CD4-positive, alpha-beta T cell (primary cell): Measurements from ENCODE around the gene BUB3. TPM values are rescaled to one million over a fixed set of nuclear protein-coding genes. Genes with fewer than 3 reads are reported as not detected.

ENCODE experiments used
- ATAC-seq: fragments of 200-7000 bp; cut with Tn5 transposase; one replicate; pipeline ENCODE4 v1.10.0; 2022; ENCODE audit warnings: mild to moderate bottlenecking; ENCODE audit not compliant: poor library complexity
- CTCF ChIA-PET: fragments of 350-600 bp; sonication (Branson Sonifier 250); formaldehyde crosslinking; loops from one replicate; lab custom pipeline; 2021; ENCODE audit warnings: antibody characterized with exemption, inconsistent platforms; lab: Charles Lee
- POLR2A ChIA-PET: fragments of 350-600 bp; sonication (Branson Sonifier 250); formaldehyde crosslinking; loops from one replicate; lab custom pipeline; 2021; ENCODE audit warnings: antibody characterized with exemption, inconsistent platforms; lab: Charles Lee
- DNase-seq, 14 experiments: peaks; one replicate each; pipeline ENCODE4 v3.0.0-alpha.2; 2013 to 2020; ENCODE audit warnings: mixed read lengths in 2 of 14
- H3K27ac ChIP-seq, 2 donors: one replicate each; pipeline versions ENCODE4 v1.5.1 to v1.7.0; 2013; ENCODE audit warnings: low read length in 2 of 2, low read depth in 1 of 2, mild to moderate bottlenecking in 1 of 2
- H3K27me3 ChIP-seq, 2 experiments: 1 replicate in 1 of 2; 2 replicates in 1 of 2; pipeline versions ENCODE4 v1.6.1 to v1.7.0; 2013; ENCODE audit warnings: low read length in 2 of 2, control low read depth in 1 of 2, mild to moderate bottlenecking in 1 of 2, moderate library complexity in 1 of 2; ENCODE audit not compliant: insufficient read depth in 2 of 2, control insufficient read depth in 1 of 2
- H3K36me3 ChIP-seq: one replicate; pipeline ENCODE4 v1.6.1; 2013; ENCODE audit warnings: low read length, control low read depth; ENCODE audit not compliant: insufficient read depth
- H3K4me1 ChIP-seq: one replicate; pipeline ENCODE4 v1.6.1; 2013; ENCODE audit warnings: low read length, control low read depth; ENCODE audit not compliant: insufficient read depth
- H3K4me3 ChIP-seq: one replicate; pipeline ENCODE4 v1.5.1; 2013; ENCODE audit warnings: mild to moderate bottlenecking, low read length, moderate library complexity
- H3K9me3 ChIP-seq, 2 experiments: 1 replicate in 1 of 2; 2 replicates in 1 of 2; pipeline versions ENCODE4 v1.6.1 to v1.7.0; 2013; ENCODE audit warnings: low read length in 2 of 2, mild to moderate bottlenecking in 2 of 2, control low read depth in 1 of 2, moderate library complexity in 1 of 2; ENCODE audit not compliant: control insufficient read depth in 1 of 2, insufficient read depth in 1 of 2
- H3K27ac Mint-ChIP-seq: one replicate; pipeline ENCODE4 v1.8.0; 2020; ENCODE audit warnings: mixed read lengths
- H3K27me3 Mint-ChIP-seq: one replicate; pipeline ENCODE4 v1.8.0; 2021; ENCODE audit warnings: mixed read lengths
- H3K36me3 Mint-ChIP-seq: one replicate; pipeline ENCODE4 v1.8.0; 2021; ENCODE audit warnings: low read depth, mixed read lengths
- H3K4me1 Mint-ChIP-seq: one replicate; pipeline ENCODE4 v1.8.0; 2021; ENCODE audit warnings: low read depth, mixed read lengths
- H3K4me3 Mint-ChIP-seq: one replicate; pipeline ENCODE4 v1.8.0; 2020; ENCODE audit warnings: mild to moderate bottlenecking, mixed read lengths
- H3K9me3 Mint-ChIP-seq: one replicate; pipeline ENCODE4 v1.8.0; 2020; ENCODE audit warnings: mixed read lengths
- intact Hi-C, 2 experiments: fragments of 100-400 bp; cut with DNase I in 1 of 2; cut with micrococcal nuclease in 1 of 2; formaldehyde crosslinking; loops; one replicate each; pipeline versions ENCODE4 v1.15.1 to v1.9.0; 2023 to 2025; cut with DNase I, micrococcal nuclease
- total RNA-seq, 174 experiments: library from RNA in 2 of 174; stranded (reverse) in 2 of 174; gene quantifications; one replicate each; pipeline ENCODE4 v1.2.3 and lab custom pipeline; 2021 to 2026
- TF ChIP-seq, protein P1 (sequence below): fragments of 200-600 bp; IDR thresholded peaks from one replicate; pipeline ENCODE4 v1.8.0; 2022; ENCODE audit warnings: antibody characterized with exemption, mild to moderate bottlenecking

BUB3 gene
- total RNA-seq, 2 experiments from 2014 or later: 167 to 178 TPM

DNA sequence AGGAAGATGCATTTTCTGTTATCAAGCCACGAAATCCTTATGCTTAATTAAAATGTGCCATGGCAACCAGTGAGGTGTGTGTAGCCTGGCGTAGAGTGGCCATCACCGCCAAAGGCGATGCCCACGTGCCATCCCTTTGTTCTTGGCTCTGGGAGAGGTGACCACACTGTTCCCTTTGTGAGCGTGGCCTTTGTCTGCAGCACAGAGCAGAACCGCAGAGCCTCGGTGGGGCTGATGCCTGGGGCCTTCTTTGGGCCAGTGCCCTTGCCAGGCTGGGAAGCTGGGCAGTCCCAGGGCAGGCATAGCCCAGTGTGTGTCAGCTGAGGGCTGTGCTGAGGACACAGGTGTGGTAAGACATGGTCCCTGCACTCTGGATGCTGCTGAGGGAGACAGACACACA is 48.3 kb downstream of the BUB3 start:
- no peaks in the 10 kb centered on the region for H3K4me1 ChIP-seq
- H3K27me3 ChIP-seq: no peaks in the 10 kb centered on the region
- Mint-ChIP-seq H3K27ac (no peak overlapping the region), H3K9me3 (peaks cover 4% of the 10 kb centered on the region), H3K4me3 (no peak overlapping the region), H3K4me1 (peaks cover 29% of the 10 kb centered on the region), H3K27me3 (no peaks in the 10 kb centered on the region), H3K36me3 (peaks cover 33% of the 10 kb centered on the region)
- no peaks in the 10 kb centered on the region for H3K9me3 ChIP-seq
- H3K36me3 ChIP-seq: no peaks in the 10 kb centered on the region
- no peak overlapping the region for H3K4me3 ChIP-seq
- ATAC-seq: no peak
- ChIA-PET POLR2A (no interaction called here), CTCF (no interaction called here)
- intact Hi-C loops: no loop called here
- no peak for DNase-seq
- TF ChIP-seq, protein P1, sequence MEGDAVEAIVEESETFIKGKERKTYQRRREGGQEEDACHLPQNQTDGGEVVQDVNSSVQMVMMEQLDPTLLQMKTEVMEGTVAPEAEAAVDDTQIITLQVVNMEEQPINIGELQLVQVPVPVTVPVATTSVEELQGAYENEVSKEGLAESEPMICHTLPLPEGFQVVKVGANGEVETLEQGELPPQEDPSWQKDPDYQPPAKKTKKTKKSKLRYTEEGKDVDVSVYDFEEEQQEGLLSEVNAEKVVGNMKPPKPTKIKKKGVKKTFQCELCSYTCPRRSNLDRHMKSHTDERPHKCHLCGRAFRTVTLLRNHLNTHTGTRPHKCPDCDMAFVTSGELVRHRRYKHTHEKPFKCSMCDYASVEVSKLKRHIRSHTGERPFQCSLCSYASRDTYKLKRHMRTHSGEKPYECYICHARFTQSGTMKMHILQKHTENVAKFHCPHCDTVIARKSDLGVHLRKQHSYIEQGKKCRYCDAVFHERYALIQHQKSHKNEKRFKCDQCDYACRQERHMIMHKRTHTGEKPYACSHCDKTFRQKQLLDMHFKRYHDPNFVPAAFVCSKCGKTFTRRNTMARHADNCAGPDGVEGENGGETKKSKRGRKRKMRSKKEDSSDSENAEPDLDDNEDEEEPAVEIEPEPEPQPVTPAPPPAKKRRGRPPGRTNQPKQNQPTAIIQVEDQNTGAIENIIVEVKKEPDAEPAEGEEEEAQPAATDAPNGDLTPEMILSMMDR: no peak
- no peak overlapping the region for H3K27ac ChIP-seq

DNA sequence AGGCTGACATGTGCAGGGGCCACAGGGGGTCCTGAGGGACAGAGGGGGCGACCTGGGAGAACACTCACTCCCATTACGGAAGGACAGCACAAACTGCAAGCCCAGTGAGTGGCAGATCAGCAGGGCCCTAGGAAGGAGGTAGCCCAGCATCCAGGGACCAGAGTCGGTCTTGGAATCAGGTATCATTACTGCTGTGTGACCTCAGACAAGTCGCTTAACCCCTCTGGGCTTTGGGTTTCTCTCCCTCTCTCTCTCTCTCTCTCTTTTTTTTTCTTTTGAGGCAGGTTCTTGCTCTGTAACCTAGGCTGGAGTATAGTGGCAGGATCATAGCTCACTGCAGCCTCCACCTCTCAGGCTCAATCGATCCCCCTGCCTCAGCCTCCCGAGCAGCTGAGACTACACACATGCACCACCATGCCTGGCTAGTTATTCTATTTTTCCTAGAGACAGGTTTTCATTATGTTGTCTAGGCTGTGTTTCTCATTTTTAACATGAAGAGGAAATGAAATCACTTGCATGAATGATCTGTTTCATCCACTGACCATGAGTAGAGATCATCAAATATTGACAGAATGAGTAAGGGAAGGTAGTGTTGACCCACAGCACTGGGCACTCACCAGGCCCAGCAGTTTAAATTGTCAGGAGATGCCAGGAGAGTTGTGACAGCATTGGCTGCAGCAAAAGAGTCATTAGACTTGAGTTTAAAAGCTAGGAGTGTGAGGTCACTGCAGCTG is 49.4 kb downstream of the BUB3 start:
- no peaks in the 10 kb centered on the region for H3K27me3 Mint-ChIP-seq
- TF ChIP-seq, protein P1: no peak
- no peak for ATAC-seq
- H3K27ac ChIP-seq: no peak overlapping the region
- DNase-seq: no peak
- H3K4me3 Mint-ChIP-seq: no peak overlapping the region
- H3K36me3 ChIP-seq: no peaks in the 10 kb centered on the region
- no peaks in the 10 kb centered on the region for H3K27me3 ChIP-seq
- peaks cover 1 to 7% of the 10 kb centered on the region in 2 experiments for H3K9me3 ChIP-seq
- H3K27ac Mint-ChIP-seq: no peak overlapping the region
- no peak overlapping the region for H3K4me3 ChIP-seq
- POLR2A ChIA-PET: no interaction called here
- CTCF ChIA-PET: no interaction called here
- H3K36me3 Mint-ChIP-seq: peaks cover 42% of the 10 kb centered on the region
- peaks cover 29% of the 10 kb centered on the region for H3K4me1 Mint-ChIP-seq
- no peaks in the 10 kb centered on the region for H3K4me1 ChIP-seq
- intact Hi-C loops: no loop called here
- H3K9me3 Mint-ChIP-seq: peaks cover 4% of the 10 kb centered on the region

DNA sequence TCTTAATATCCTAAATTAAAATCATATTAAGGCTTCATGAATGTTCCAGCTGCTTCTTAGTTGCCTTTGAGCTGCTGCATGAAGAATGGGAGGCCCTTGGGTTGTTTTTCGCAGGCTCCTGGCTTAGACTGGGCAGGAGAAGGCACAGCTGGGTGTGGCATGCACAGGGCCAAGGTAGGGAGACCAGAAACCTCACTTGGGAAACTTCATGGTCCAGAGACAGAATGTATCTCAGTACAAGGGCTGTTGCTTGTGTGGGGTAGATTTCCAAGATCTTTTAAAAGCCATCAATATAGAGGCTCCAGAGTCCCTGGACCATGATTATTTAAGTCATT is 49.9 kb downstream of the BUB3 start:
- peaks cover 4% of the 10 kb centered on the region for H3K9me3 Mint-ChIP-seq
- DNase-seq: no peak
- ChIA-PET CTCF (no interaction called here), POLR2A (no interaction called here)
- H3K4me3 Mint-ChIP-seq: no peak overlapping the region
- Histone ChIP-seq H3K27me3 (no peaks in the 10 kb centered on the region), H3K9me3 (peaks cover 4 to 7% of the 10 kb centered on the region in 2 experiments), H3K36me3 (no peaks in the 10 kb centered on the region), H3K4me3 (no peak overlapping the region), H3K4me1 (no peaks in the 10 kb centered on the region), H3K27ac (no peak overlapping the region)
- ATAC-seq: no peak
- intact Hi-C loops: no loop called here
- peaks cover 29% of the 10 kb centered on the region for H3K4me1 Mint-ChIP-seq
- TF ChIP-seq, protein P1: no peak
- H3K27ac Mint-ChIP-seq: no peak overlapping the region
- H3K27me3 Mint-ChIP-seq: no peaks in the 10 kb centered on the region
- H3K36me3 Mint-ChIP-seq: peaks cover 44% of the 10 kb centered on the region
